Mesenchymal stem cell (in vitro differentiated cells and primary cell): ENCODE measurements around the gene PTPRD.

Experiments
- DNase-seq: peaks from one replicate; pipeline ENCODE4 v3.0.0-alpha.2; 2013
- H2AFZ ChIP-seq: one replicate; pipeline ENCODE4 v1.6.1; 2013; ENCODE audit warnings: low read depth, mild to moderate bottlenecking, control low read depth, inconsistent platforms, low read length, moderate library complexity
- H2AK5ac ChIP-seq: 2 replicates; pipeline ENCODE4 v1.6.1; 2013; ENCODE audit warnings: low read length, moderate library complexity, mild to moderate bottlenecking, inconsistent platforms; ENCODE audit not compliant: severe bottlenecking
- H2BK120ac ChIP-seq: one replicate; pipeline ENCODE4 v1.6.1; 2013; ENCODE audit warnings: low read depth, mild to moderate bottlenecking, inconsistent platforms, low read length, moderate library complexity
- H2BK12ac ChIP-seq, 2 experiments: one replicate each; pipeline ENCODE4 v1.6.1; 2013; ENCODE audit warnings: inconsistent platforms in 2 of 2, low read length in 2 of 2, mild to moderate bottlenecking in 2 of 2, moderate library complexity in 2 of 2, control low read depth in 1 of 2
- H2BK15ac ChIP-seq: one replicate; pipeline ENCODE4 v1.6.1; 2013; ENCODE audit warnings: mild to moderate bottlenecking, low read depth, inconsistent platforms; ENCODE audit not compliant: poor library complexity, severe bottlenecking
- H2BK5ac ChIP-seq: 2 replicates; pipeline ENCODE4 v1.6.1; 2013; ENCODE audit warnings: low read depth, mild to moderate bottlenecking, low read length, control low read depth, inconsistent platforms; ENCODE audit not compliant: poor library complexity, severe bottlenecking
- H3K14ac ChIP-seq, 2 experiments: one replicate each; pipeline ENCODE4 v1.6.1; 2013; ENCODE audit warnings: inconsistent platforms in 2 of 2, low read length in 2 of 2, control low read depth in 1 of 2, mild to moderate bottlenecking in 1 of 2, moderate library complexity in 1 of 2
- H3K18ac ChIP-seq, 2 experiments: one replicate each; pipeline ENCODE4 v1.6.1; 2013; ENCODE audit warnings: inconsistent platforms in 2 of 2, low read length in 2 of 2, control low read depth in 1 of 2, low read depth in 1 of 2, mild to moderate bottlenecking in 1 of 2
- H3K23ac ChIP-seq, 2 experiments: one replicate each; pipeline ENCODE4 v1.6.1; 2013; ENCODE audit warnings: inconsistent platforms in 2 of 2, low read length in 2 of 2, mild to moderate bottlenecking in 2 of 2, moderate library complexity in 2 of 2, control low read depth in 1 of 2
- H3K27ac ChIP-seq: 2 replicates; pipeline ENCODE4 v1.5.1; 2013; ENCODE audit warnings: mild to moderate bottlenecking, moderate library complexity, low read length, control low read depth, inconsistent platforms; ENCODE audit not compliant: poor library complexity, severe bottlenecking
- H3K27me3 ChIP-seq, 2 experiments: 2 replicates each; pipeline versions ENCODE4 v1.6.1 to v1.7.0; 2013; ENCODE audit warnings: low read length in 2 of 2, mild to moderate bottlenecking in 2 of 2, moderate library complexity in 2 of 2, control low read depth in 1 of 2, inconsistent platforms in 1 of 2; ENCODE audit not compliant: control insufficient read depth in 1 of 2, insufficient read depth in 1 of 2
- H3K36me3 ChIP-seq, 2 experiments: 2 replicates each; pipeline versions ENCODE4 v1.6.1 to v1.7.0; 2013; ENCODE audit warnings: low read length in 2 of 2, control low read depth in 1 of 2, inconsistent platforms in 1 of 2, low read depth in 1 of 2, mild to moderate bottlenecking in 1 of 2; ENCODE audit not compliant: insufficient read depth in 2 of 2, control insufficient read depth in 1 of 2
- H3K4ac ChIP-seq, 2 experiments: one replicate each; pipeline ENCODE4 v1.6.1; 2013; ENCODE audit warnings: inconsistent platforms in 2 of 2, low read length in 2 of 2, mild to moderate bottlenecking in 2 of 2, moderate library complexity in 2 of 2, control low read depth in 1 of 2, low read depth in 1 of 2
- H3K4me1 ChIP-seq: 2 replicates; pipeline ENCODE4 v1.6.1; 2013; ENCODE audit warnings: low read depth, low read length, control low read depth; ENCODE audit not compliant: control insufficient read depth, insufficient read depth
- H3K4me2 ChIP-seq: 2 replicates; pipeline ENCODE4 v1.6.1; 2013; ENCODE audit warnings: low read length, mild to moderate bottlenecking, inconsistent platforms; ENCODE audit not compliant: poor library complexity, severe bottlenecking
- H3K4me3 ChIP-seq, 2 experiments: 2 replicates each; pipeline versions ENCODE4 v1.5.1 to v1.7.0; 2013; ENCODE audit warnings: low read length in 2 of 2, mild to moderate bottlenecking in 2 of 2, control low read depth in 1 of 2, low read depth in 1 of 2; ENCODE audit not compliant: insufficient read depth in 1 of 2
- H3K79me1 ChIP-seq: replicated peaks from 2 replicates; pipeline ENCODE4 v1.6.1; 2013; ENCODE audit warnings: mild to moderate bottlenecking, control low read depth, low read length, inconsistent platforms; ENCODE audit not compliant: poor library complexity, severe bottlenecking
- H3K9ac ChIP-seq: 2 replicates; pipeline ENCODE4 v1.7.0; 2013; ENCODE audit warnings: mild to moderate bottlenecking, low read length, moderate library complexity
- H3K9me3 ChIP-seq: 2 replicates; pipeline ENCODE4 v1.7.0; 2013; ENCODE audit warnings: mild to moderate bottlenecking, low read length; ENCODE audit not compliant: control insufficient read depth
- H4K8ac ChIP-seq: one replicate; pipeline ENCODE4 v1.6.1; 2013; ENCODE audit warnings: inconsistent platforms, mild to moderate bottlenecking, low read length, moderate library complexity
- H4K91ac ChIP-seq: one replicate; pipeline ENCODE4 v1.6.1; 2013; ENCODE audit warnings: mild to moderate bottlenecking, low read length, inconsistent platforms
- WGBS: methylation state at CpG from one replicate; pipeline ENCODE4 v1.1.7; 2013; ENCODE audit warnings: mixed read lengths; 5-methylcytosine and 5-hydroxymethylcytosine counted together

Gene PTPRD

DNA sequence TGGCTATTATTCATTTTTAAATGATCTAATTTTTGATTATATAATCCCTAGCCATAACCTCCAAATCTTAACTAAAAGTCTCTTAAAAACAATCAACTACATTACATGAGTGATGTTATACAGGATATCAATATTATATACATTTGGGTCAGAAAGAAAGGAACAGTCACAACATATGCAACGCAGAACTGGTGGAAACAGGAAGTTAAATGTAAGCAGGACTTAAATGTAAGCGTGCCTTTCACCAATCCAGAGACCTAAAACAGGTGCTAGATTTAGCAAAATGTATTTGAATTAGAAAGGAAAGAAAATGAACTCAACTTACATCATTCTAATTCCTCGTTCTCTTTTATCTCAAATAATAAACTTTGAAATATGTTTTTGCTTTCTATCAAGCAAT is 738.5 kb downstream of the PTPRD start:
- H2AK5ac ChIP-seq: no peak overlapping the region

DNA sequence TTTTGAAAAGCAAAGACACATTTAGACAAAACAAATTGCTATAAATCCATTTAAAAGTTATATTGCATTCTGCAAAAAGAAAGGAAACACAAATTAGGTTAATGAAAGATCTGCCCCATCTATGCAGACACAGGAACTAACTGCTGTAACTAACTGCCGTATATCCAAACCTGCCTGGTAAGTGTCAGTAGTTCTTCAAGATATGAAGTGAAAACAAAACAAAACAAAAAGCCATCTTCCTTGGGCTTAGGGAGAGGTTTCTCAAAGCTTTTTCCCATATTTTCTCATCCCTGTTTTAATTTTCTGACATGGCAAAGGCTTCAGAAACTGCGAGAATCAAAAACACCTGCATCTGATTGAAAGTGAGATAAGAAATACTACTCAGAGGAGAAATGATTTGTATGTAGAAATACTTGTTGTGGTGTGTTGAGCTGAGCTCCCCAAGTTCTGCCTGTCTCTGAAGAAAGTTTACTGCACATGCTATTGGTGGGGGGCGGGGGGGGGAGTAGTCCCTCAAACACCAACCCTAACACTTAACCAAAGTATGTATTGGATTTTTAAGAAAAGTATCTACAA is 750.5 kb downstream of the PTPRD start:
- no peak overlapping the region for H2BK15ac ChIP-seq
- H3K79me1 ChIP-seq: no peaks in the 10 kb centered on the region
- no peak overlapping the region for H3K4me3 ChIP-seq
- H2BK12ac ChIP-seq: no peak overlapping the region
- no peaks in the 10 kb centered on the region for H3K4me1 ChIP-seq
- H3K4ac ChIP-seq: no peak overlapping the region
- H3K27ac ChIP-seq: no peak overlapping the region
- no peak overlapping the region for H3K18ac ChIP-seq
- no peak for DNase-seq
- H3K9me3 ChIP-seq: no peaks in the 10 kb centered on the region
- H2AK5ac ChIP-seq: no peak overlapping the region
- H2AFZ ChIP-seq: no peak overlapping the region
- H3K27me3 ChIP-seq: no peaks in the 10 kb centered on the region
- H2BK120ac ChIP-seq: no peak overlapping the region
- H3K14ac ChIP-seq: no peak overlapping the region
- no peak overlapping the region for H4K8ac ChIP-seq
- no peaks in the 10 kb centered on the region for H3K36me3 ChIP-seq
- no peak overlapping the region for H4K91ac ChIP-seq
- H2BK5ac ChIP-seq: no peak overlapping the region
- no peak overlapping the region for H3K9ac ChIP-seq
- WGBS: 100% methylated on average over 1 of the region's 3 CpGs
- H3K4me2 ChIP-seq: no peak overlapping the region
- no peak overlapping the region for H3K23ac ChIP-seq

More for the DNA sequence above, 738.5 kb downstream of the PTPRD start:
- H3K4me3 ChIP-seq: no peak overlapping the region
- no peak overlapping the region for H4K8ac ChIP-seq
- no peak overlapping the region for H2BK15ac ChIP-seq
- H3K4me2 ChIP-seq: no peak overlapping the region
- H4K91ac ChIP-seq: no peak overlapping the region
- no peak overlapping the region for H3K14ac ChIP-seq
- no peaks in the 10 kb centered on the region for H3K9me3 ChIP-seq
- no peak overlapping the region for H2BK12ac ChIP-seq
- H3K27ac ChIP-seq: no peak overlapping the region
- H3K18ac ChIP-seq: no peak overlapping the region
- WGBS: 64% methylated on average over 2 of the region's 3 CpGs
- no peak overlapping the region for H3K9ac ChIP-seq
- no peak overlapping the region for H3K23ac ChIP-seq
- no peaks in the 10 kb centered on the region for H3K4me1 ChIP-seq
- no peaks in the 10 kb centered on the region for H3K36me3 ChIP-seq
- H2BK5ac ChIP-seq: no peak overlapping the region
- H3K4ac ChIP-seq: no peak overlapping the region
- no peak overlapping the region for H2AFZ ChIP-seq
- no peaks in the 10 kb centered on the region for H3K79me1 ChIP-seq
- DNase-seq: no peak
- no peak overlapping the region for H2BK120ac ChIP-seq
- no peaks in the 10 kb centered on the region for H3K27me3 ChIP-seq

DNA sequence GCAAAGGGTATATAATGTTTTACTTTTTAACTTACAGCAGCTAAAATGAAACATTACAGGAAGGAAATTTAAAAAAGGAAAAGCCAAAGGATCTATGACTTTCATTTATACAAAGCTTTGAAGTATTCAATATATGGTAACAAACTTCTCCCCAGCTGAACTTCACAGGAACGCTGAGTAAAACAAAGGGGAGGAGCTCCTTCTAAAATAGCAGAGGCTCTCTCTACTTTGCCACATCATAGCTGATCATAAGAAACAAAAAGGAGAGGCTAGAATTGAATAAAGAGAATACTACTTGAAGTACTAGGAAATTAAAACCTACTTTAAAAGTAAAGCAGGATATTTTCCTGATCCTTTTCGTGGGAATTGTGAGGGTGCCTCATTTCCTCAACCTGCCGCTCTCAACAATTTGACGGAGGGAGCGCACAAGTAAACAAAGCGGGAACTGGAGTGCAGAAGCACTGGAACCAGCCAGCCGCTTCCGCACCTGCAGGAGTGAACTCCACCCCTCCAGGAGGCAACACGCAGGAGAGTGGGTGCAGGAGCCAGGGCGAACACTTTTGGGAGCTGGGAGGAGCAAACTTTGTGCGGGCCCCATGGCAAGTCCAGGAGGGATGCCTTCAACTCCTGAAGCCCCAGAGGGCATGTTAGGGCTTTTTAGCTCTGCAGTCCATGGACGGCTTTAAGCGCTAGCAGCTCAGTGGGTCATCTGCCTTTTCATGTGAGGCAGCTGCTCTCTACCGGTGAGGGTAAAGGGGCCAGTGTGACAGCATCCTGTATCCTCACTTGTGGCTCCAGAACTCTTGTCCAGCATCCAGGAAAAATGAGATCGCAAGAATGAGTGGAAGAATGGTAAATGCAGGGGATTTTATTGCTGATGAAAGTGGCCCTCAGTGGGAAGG is 757.4 kb downstream of the PTPRD start:
- no peaks in the 10 kb centered on the region for H3K9me3 ChIP-seq
- no peak overlapping the region for H3K14ac ChIP-seq
- H3K18ac ChIP-seq: no peak overlapping the region
- H3K79me1 ChIP-seq: no peaks in the 10 kb centered on the region
- no peak overlapping the region for H2BK12ac ChIP-seq
- no peaks in the 10 kb centered on the region for H3K27me3 ChIP-seq
- 52% methylated on average over 14 of the region's 15 CpGs for WGBS
- no peak overlapping the region for H3K9ac ChIP-seq
- H3K4me3 ChIP-seq: no peak overlapping the region
- no peak overlapping the region for H2AFZ ChIP-seq
- no peak overlapping the region for H2BK120ac ChIP-seq
- H3K27ac ChIP-seq: no peak overlapping the region
- H4K8ac ChIP-seq: no peak overlapping the region
- no peak overlapping the region for H3K4me2 ChIP-seq
- no peak overlapping the region for H3K4ac ChIP-seq
- H3K23ac ChIP-seq: no peak overlapping the region
- H2BK15ac ChIP-seq: no peak overlapping the region
- H2BK5ac ChIP-seq: no peak overlapping the region
- peak overlapping the region; percentile 39 for H4K91ac ChIP-seq
- no peak for DNase-seq
- H2AK5ac ChIP-seq: peak overlapping the region; percentile 51
- H3K36me3 ChIP-seq: no peaks in the 10 kb centered on the region
- peaks cover 4% of the 10 kb centered on the region for H3K4me1 ChIP-seq

DNA sequence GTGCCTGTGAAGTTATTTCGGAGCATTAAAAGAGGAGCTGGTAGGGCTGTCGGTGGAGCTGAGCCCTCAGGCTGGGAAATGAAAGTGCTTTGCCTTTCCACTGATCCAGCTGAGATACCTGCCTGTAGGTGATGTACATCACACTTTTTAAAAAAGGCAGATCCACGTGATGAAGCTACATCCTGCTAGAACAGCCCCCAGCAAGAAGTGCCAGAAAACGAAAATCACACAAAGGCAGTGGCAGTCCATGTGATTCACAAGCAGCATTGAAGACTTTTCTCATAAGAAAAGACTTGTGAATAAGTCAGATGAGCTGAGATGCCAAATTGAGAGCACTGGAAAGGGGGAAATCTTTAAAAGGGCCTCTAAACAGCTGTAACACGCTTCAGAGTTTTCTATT is 765.1 kb downstream of the PTPRD start:
- Histone ChIP-seq H2BK15ac (no peak overlapping the region), H2BK120ac (no peak overlapping the region), H3K27ac (no peak overlapping the region), H3K23ac (no peak overlapping the region), H3K4ac (no peak overlapping the region), H2AK5ac (no peak overlapping the region), H3K14ac (no peak overlapping the region), H3K18ac (no peak overlapping the region), H4K91ac (no peak overlapping the region), H3K4me3 (no peak overlapping the region), H2BK12ac (no peak overlapping the region), H3K4me1 (no peaks in the 10 kb centered on the region), H2AFZ (no peak overlapping the region), H3K36me3 (no peaks in the 10 kb centered on the region), H3K9me3 (no peaks in the 10 kb centered on the region), H3K27me3 (no peaks in the 10 kb centered on the region), H3K4me2 (no peak overlapping the region), H4K8ac (no peak overlapping the region), H3K9ac (no peak overlapping the region), H2BK5ac (no peak overlapping the region), H3K79me1 (no peaks in the 10 kb centered on the region)
- WGBS: 77% methylated on average over 5 of the region's 5 CpGs
- DNase-seq: no peak
